Activated T-cell treated with anti-CD3 and anti-CD28 coated beads, Interleukin-2, amount 50 U/mL, for 24 hours (primary cell): Measurements from ENCODE around the gene ZNF2.
A peak's percentile ranks its signal among the peaks of the same experiment; 100 is the strongest.

ENCODE experiments used
- DNase-seq: peaks from one replicate; pipeline ENCODE4 v3.0.0-alpha.2; 2020
- H3K27ac Mint-ChIP-seq: 2 replicates; pipeline ENCODE4 v1.8.0; 2020; ENCODE audit warnings: mild to moderate bottlenecking, mixed read lengths
- H3K27me3 Mint-ChIP-seq: 2 replicates; pipeline ENCODE4 v1.8.0; 2020; ENCODE audit warnings: mixed read lengths
- H3K36me3 Mint-ChIP-seq: 2 replicates; pipeline ENCODE4 v1.8.0; 2020; ENCODE audit warnings: low read depth, mixed read lengths
- H3K4me1 Mint-ChIP-seq: 2 replicates; pipeline ENCODE4 v1.8.0; 2020; ENCODE audit warnings: low read depth, mixed read lengths
- H3K4me3 Mint-ChIP-seq: 2 replicates; pipeline ENCODE4 v1.8.0; 2020; ENCODE audit warnings: mild to moderate bottlenecking, moderate library complexity, mixed read lengths
- H3K9me3 Mint-ChIP-seq: 2 replicates; pipeline ENCODE4 v1.8.0; 2020; ENCODE audit warnings: mixed read lengths

The ZNF2 gene

DNA sequence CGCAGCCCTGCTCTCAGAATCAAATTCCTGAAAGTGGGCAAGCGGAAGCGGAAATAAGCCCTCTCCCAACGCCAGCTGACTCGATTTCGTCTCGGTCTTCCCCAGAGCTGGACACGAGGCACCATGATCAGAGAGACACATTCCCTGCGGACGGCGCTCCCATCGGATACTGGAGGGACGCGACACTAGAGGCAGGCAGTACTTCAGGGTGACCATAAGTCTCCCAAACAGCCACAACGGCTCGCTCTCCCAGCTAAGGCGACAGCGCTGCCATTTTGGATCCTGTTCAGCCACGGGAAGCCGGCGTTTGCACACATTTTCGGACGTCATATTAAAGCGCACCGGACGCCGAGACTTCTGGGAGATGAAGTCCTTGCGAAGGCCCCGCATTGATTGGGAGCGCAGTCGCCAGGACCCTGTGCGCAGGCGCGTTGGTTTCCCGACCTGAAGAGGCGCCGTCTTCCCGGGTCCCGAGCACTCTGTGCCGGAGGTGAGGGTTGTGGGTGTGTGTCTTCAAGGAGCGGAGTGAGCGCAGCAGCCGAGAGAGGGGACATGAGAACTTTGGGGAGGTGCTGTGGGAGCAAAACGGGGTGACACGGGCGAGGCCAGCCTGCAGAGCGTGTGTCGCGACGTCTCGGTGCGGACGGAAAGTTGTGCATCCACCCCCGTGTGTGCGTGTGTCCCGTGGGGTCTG is at the start of gene ZNF2:
Gene ZNF2, plus strand, starts transcription at position 439 of the 694 bp plus-strand sequence. CDS start 10,418 bp downstream, outside the sequence.
- H3K4me1 Mint-ChIP-seq: peaks cover 34% of the 10 kb centered on the region

DNA sequence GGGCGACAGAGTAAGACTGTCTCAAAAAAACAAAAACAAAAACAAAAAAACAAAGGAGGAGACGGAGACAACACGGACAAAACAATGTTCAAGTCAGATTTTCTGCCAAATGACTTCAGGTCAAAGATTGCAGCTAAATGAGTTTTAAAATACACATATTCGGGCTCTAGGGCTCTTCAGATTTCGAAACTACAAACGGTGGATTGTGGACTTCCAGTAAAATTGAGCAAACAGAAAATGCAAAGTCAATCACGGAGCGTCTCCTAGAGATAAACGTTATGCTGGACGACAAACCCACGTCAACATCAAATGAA is 44.6 kb upstream of the ZNF2 start:
- no peak for DNase-seq
- peaks cover 51% of the 10 kb centered on the region for H3K36me3 Mint-ChIP-seq
- no peaks in the 10 kb centered on the region for H3K27me3 Mint-ChIP-seq
- peaks cover 47% of the 10 kb centered on the region for H3K4me1 Mint-ChIP-seq
- H3K27ac Mint-ChIP-seq: peak overlapping the region; percentile 96
- H3K4me3 Mint-ChIP-seq: peak overlapping the region; percentile 97
- H3K9me3 Mint-ChIP-seq: no peaks in the 10 kb centered on the region

More for the DNA sequence above, at the start of gene ZNF2:
- peak; percentile 96 for DNase-seq
- no peaks in the 10 kb centered on the region for H3K9me3 Mint-ChIP-seq
- H3K27me3 Mint-ChIP-seq: no peaks in the 10 kb centered on the region
- peaks cover 38% of the 10 kb centered on the region for H3K36me3 Mint-ChIP-seq
- H3K27ac Mint-ChIP-seq: peak within 1 kb of the TSS; percentile 97
- H3K4me3 Mint-ChIP-seq: peak within 1 kb of the TSS; percentile 98

DNA sequence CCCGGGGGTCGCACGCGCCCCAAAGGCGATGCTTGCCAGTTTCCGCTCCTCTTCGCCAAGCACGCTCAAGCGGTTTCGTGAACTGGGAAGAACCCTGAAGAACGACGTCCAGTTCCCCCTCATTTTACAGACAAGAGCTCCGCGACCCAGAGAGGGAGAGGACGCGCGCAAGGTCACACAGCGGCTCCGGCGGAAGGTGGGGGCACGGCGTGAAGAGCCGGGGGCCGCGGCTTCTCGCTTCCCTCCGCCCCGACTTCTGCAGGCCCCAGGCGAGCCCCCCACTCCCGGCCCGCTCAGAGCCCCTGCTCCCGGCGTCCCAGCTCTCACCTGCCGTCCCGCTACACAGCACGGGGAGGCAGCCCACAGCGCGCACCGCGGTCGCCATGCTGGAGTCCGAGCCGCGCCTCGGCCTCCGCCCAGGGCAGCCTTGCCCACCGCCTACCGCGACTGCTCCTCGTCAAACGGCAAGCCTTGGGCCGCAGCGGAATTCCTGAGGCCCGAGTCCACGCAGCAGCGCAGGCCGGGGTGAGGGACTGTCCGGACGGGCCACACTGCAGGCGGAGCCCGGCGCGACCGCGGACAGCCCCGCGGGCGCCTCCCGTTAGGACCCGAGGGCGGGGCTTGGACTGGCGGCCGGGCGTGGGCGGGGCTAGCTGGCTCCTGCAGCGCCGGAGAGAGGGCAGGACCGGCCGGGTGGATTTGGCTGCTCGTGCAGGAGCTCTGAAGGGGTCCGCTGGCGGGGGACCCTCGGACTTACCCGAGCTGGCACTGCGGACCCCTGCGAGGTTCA is 44.0 kb upstream of the ZNF2 start, which contains the start of gene MRPS5:
Gene MRPS5, minus strand, starts transcription at position 402 of the 790 bp plus-strand sequence. Its CDS starts 17 bp downstream, at position 385.
- H3K36me3 Mint-ChIP-seq: peaks cover 47% of the 10 kb centered on the region
- H3K9me3 Mint-ChIP-seq: no peaks in the 10 kb centered on the region
- H3K4me1 Mint-ChIP-seq: peaks cover 46% of the 10 kb centered on the region
- peak within 1 kb of the TSS; percentile 97 for H3K4me3 Mint-ChIP-seq
- peak; percentile 97 for DNase-seq
- peak within 1 kb of the TSS; percentile 96 for H3K27ac Mint-ChIP-seq
- no peaks in the 10 kb centered on the region for H3K27me3 Mint-ChIP-seq

DNA sequence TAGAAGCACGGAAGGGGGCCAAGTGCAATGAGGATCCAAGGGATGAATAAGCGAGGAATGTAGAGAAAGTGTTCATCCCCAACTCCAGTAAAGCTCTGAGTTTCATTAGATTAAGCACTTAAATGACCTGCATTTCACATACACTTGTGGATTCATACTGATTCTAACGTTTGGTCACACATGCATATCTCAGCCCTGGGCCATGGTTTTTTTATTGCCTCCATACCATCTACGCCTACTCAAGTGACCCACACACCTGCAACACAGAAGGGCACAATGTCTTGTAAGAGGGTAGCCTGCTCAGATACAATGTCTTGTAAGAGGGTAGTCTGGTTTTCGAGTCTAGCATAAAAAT is 43.4 kb upstream of the ZNF2 start:
- H3K4me1 Mint-ChIP-seq: peaks cover 44% of the 10 kb centered on the region
- H3K4me3 Mint-ChIP-seq: peak overlapping the region; percentile 97
- no peaks in the 10 kb centered on the region for H3K9me3 Mint-ChIP-seq
- DNase-seq: no peak
- H3K27ac Mint-ChIP-seq: peak overlapping the region; percentile 92
- H3K27me3 Mint-ChIP-seq: no peaks in the 10 kb centered on the region
- peaks cover 42% of the 10 kb centered on the region for H3K36me3 Mint-ChIP-seq

DNA sequence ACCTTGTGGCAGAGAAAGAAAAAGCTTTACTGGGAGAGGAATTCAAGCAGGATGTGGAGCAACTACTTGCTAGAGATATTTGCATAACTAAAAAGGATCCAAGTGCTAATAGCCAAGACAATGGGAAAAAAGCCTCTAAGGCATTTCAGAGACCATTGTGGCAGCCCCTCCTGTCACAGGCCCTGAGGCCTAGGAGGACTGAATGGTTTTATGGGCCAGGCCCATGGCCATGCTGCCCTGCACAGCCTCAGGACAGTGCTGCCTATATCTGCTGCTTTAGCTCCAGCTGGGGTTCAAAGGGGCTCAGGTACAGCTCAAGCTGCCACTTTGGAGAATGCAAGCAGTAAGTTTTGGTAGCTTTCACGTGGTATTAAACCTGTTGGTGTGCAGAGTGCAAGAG is 26.9 kb upstream of the ZNF2 start:
- Mint-ChIP-seq H3K36me3 (peaks cover 51% of the 10 kb centered on the region), H3K4me3 (no peak overlapping the region), H3K4me1 (no peaks in the 10 kb centered on the region), H3K9me3 (peaks cover 52% of the 10 kb centered on the region), H3K27ac (no peak overlapping the region), H3K27me3 (no peaks in the 10 kb centered on the region)
- no peak for DNase-seq

DNA sequence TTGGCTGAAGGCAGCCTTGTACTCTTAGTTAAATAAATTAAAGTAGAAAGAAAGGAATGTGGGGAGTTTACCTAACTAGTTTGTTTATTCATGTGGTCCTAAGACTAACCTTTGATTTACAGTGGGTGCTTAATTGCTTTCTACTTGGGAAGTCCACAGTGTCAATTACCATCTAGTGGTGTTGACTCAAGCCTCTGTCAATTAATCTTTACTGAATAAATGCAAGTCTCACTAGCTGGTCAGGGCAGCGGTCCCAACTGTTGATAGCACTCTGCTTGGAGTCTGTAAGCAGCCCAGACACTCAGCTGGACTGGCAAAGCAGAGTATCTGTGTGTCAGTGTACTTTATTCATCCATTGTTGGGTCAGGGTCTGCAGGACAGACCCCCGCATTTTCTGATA is 21.8 kb upstream of the ZNF2 start:
- peaks cover 74% of the 10 kb centered on the region for H3K36me3 Mint-ChIP-seq
- H3K9me3 Mint-ChIP-seq: peaks cover 69% of the 10 kb centered on the region
- no peak overlapping the region for H3K4me3 Mint-ChIP-seq
- H3K27me3 Mint-ChIP-seq: no peaks in the 10 kb centered on the region
- H3K27ac Mint-ChIP-seq: no peak overlapping the region
- no peak for DNase-seq
- H3K4me1 Mint-ChIP-seq: no peaks in the 10 kb centered on the region

DNA sequence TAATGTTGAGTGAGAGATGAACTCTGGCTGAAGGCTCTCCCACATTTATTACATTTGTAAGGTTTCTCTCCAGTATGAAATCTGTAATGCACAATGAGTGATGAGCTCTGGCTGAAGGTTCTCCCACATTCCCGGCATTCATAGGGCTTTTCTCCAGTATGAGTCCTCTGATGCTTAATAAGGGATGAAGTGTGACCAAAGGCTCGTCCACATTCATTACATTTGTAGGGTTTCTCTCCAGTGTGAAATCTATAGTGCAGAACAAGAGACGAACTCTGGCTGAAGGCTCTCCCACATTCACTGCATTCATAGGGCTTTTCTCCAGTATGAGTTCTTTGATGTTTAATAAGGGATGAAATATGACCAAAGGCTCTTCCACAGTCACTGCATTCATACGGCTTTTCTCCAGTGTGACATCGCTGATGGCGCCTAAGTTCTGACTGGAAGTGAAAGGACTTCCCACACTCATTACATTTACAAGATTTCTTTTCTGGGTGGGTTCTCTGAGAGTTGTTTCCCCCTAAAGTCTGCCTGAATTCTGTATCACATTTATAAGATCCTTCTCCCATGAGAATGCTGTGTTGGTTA is 16.1 kb upstream of the ZNF2 start:
- Mint-ChIP-seq H3K27ac (no peak overlapping the region), H3K36me3 (peaks cover 94% of the 10 kb centered on the region), H3K27me3 (no peaks in the 10 kb centered on the region), H3K4me1 (no peaks in the 10 kb centered on the region), H3K4me3 (no peak overlapping the region), H3K9me3 (peaks cover 85% of the 10 kb centered on the region)
- no peak for DNase-seq

DNA sequence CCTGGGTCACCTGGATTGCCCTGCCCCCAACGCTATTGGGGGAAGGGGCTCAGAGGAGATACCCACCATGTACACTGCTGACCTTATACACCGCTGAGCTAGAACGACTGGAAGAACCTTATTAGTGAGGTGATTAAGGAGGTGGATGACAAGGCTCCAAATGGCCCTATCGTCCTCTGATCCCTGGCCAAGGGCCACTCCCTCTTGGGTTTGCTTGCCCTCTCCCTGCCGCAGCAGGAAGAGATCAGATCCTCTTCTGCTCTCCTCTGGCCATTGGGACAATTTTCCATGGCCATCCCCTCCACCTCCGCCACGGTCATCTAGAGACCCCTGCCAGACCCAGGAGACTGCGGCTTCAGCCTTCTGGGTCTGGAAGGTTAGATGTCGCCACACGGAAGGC is 7.2 kb upstream of the ZNF2 start:
- H3K27ac Mint-ChIP-seq: no peak overlapping the region
- H3K4me1 Mint-ChIP-seq: peaks cover 17% of the 10 kb centered on the region
- H3K36me3 Mint-ChIP-seq: peaks cover 48% of the 10 kb centered on the region
- H3K27me3 Mint-ChIP-seq: no peaks in the 10 kb centered on the region
- peaks cover 28% of the 10 kb centered on the region for H3K9me3 Mint-ChIP-seq
- peak overlapping the region; percentile 76 for H3K4me3 Mint-ChIP-seq
- peak; percentile 31 for DNase-seq

DNA sequence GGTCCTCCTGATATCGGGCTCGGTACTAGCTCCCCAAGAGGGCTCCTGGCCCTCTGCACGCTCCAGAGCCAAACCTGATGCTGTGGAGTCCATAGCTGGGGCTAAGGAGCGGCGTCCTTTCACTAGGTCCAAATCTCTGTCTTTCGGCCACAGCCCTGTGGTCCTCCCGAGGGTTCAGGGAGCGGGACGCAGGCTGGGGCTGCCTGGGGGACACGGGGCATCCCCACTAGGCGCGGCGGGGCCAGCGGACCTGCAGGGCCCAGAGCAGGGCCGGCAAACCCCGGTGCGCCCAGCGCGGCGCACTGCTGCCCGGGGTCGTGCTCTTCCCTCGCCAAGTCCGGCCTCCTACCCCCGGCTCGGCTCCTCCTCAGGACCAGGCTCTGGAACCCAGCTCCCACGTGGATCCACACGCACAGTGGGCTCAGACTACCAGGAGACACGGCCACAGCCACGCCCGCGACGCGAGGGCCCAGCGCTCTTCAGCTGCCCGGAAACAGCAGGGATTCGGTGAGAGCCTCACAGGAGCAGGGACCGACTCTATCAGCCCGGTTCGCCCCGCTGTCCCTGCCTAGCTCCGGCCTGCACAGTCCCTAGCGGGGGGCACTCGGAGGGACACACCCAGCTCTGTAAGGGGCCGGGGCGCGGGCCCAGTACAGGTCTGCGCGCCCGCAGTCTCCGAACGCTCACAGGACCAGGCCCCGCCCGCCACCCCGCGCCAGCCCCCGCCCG is 6.6 kb upstream of the ZNF2 start:
- peak; percentile 72 for DNase-seq
- peaks cover 45% of the 10 kb centered on the region for H3K36me3 Mint-ChIP-seq
- peak overlapping the region; percentile 76 for H3K4me3 Mint-ChIP-seq
- no peaks in the 10 kb centered on the region for H3K27me3 Mint-ChIP-seq
- H3K27ac Mint-ChIP-seq: peak overlapping the region; percentile 55
- peaks cover 23% of the 10 kb centered on the region for H3K4me1 Mint-ChIP-seq
- peaks cover 21% of the 10 kb centered on the region for H3K9me3 Mint-ChIP-seq

DNA sequence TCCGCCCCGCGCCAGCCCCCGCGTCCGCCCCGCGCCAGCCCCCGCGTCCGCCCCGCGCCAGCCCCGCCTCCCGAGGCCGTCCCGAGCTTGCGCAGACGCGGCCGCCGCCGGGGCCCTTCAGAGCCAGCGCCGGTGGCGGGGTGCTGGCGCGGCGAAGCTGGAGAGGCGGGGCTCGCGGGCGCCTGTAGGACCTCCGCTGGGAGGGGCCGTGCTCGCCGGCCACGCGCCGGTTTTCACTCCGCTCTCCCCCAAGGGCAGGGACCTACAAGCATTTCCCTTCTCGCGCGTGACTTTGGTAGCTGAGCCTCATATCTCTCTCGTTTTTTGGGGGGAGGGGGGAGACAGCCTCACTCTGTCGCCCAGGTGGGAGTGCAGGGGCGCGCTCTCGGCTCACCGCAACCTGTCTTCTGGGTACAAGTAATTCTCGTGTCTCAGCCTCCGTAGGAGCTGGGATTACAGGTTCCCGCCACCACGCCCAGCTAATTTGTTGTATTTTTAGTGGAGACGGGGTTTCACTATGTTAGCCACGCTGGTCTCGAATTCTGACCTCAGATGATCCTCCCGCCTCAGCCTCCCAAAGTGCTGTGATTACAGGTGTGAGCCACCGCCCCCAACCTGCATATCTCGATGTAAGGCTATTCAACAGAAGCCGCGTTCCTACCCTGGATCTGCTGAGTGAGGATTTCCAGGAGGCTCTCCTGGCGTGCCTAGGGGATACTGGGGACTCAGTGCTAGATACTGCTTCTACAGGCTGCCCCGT is 5.7 kb upstream of the ZNF2 start, which contains the start of gene ZNF514:
Gene ZNF514, minus strand, starts transcription at position 159 of the 760 bp plus-strand sequence. CDS start 6,595 bp downstream, outside the sequence.
- H3K9me3 Mint-ChIP-seq: peaks cover 13% of the 10 kb centered on the region
- H3K4me1 Mint-ChIP-seq: peaks cover 28% of the 10 kb centered on the region
- DNase-seq: peak; percentile 85
- peaks cover 42% of the 10 kb centered on the region for H3K36me3 Mint-ChIP-seq
- H3K4me3 Mint-ChIP-seq: peak within 1 kb of the TSS; percentile 80
- no peaks in the 10 kb centered on the region for H3K27me3 Mint-ChIP-seq
- peak within 1 kb of the TSS; percentile 88 for H3K27ac Mint-ChIP-seq

DNA sequence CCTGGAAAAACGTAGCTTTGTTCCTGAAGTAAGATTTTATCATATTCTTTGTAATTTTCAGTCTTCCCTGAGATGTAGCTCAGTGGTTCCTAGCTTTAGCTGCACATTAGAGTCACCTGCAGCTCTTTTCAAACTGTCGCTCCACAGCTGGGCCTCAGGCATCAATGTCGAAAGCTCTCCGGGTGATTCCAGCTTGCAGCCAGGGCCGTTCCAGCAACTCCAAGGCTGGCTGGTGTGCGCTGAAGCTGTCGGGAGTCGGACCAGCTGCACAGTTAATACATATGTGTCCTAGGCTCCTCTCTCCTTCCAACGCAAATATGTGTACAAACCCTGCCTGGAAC is 609 bp upstream of the ZNF2 start:
- H3K4me1 Mint-ChIP-seq: peaks cover 38% of the 10 kb centered on the region
- no peaks in the 10 kb centered on the region for H3K9me3 Mint-ChIP-seq

DNA sequence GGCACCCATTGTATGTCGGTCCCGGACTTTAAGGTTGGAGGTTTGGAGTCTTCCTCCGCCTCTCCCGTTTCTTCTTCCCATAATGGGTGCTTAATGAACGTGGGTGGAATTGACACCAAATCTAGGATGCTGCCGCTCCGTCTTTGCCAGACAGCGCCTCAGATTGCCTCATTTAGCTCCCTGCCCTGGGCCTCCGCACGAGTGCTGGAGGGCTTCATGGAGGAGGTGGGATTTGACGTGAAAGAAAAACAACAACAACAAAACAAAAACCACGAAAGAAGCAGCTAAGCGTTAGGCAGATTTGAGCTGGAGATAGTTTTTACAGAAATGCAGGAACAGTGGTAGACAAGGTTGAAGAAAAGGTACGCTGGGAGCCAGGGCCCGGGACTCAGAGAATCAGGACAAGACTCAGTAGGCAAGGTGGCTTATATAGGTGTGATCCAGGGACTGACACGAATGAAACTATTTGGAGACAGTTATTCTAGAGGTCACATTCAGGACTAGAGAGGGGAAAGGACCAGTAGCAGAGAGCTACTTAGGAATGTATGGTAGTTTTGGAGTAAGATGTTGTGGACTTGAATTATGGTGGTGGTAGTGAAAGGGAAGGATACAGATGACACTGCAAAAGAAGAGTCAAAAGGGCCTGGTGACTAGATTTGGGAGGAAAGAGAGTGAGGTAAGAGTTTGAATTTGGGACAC is 605 bp downstream of the ZNF2 start:
- peak overlapping the region; percentile 97 for H3K27ac Mint-ChIP-seq
- peak overlapping the region; percentile 98 for H3K4me3 Mint-ChIP-seq
- no peaks in the 10 kb centered on the region for H3K9me3 Mint-ChIP-seq
- peaks cover 38% of the 10 kb centered on the region for H3K36me3 Mint-ChIP-seq
- peaks cover 35% of the 10 kb centered on the region for H3K4me1 Mint-ChIP-seq
- no peaks in the 10 kb centered on the region for H3K27me3 Mint-ChIP-seq
- DNase-seq: no peak

More for the DNA sequence above, 609 bp upstream of the ZNF2 start:
- Mint-ChIP-seq H3K27ac (peak overlapping the region; percentile 97), H3K4me3 (peak overlapping the region; percentile 98), H3K36me3 (peaks cover 38% of the 10 kb centered on the region), H3K27me3 (no peaks in the 10 kb centered on the region)
- no peak for DNase-seq

DNA sequence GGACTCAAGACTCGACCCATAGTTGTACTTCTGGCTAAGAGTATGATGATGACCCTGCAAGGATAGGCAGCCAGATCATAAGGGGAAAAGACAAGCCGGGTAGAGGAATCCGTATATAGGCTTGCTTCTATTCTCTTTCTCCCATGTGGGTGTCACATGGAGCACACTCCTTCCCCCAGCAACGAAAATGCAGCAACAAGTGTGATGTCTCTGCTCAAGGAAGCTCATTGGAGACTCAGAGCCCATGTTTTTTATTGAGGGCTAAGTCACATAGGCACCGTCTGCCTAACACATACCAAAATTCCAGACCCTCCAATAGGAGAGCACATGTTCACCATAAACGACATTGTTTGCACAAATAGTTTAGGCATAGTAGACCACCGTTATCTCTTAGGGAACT is 6.3 kb downstream of the ZNF2 start:
- Mint-ChIP-seq H3K27ac (no peak overlapping the region), H3K4me3 (no peak overlapping the region), H3K4me1 (peaks cover 18% of the 10 kb centered on the region), H3K27me3 (no peaks in the 10 kb centered on the region), H3K36me3 (peaks cover 38% of the 10 kb centered on the region), H3K9me3 (no peaks in the 10 kb centered on the region)
- DNase-seq: no peak
